ENCODE results near the gene ECI2. TPM values are rescaled to one million over a fixed set of nuclear protein-coding genes. Genes with fewer than 3 reads are reported as not detected.
A peak's percentile ranks its signal among the peaks of the same experiment; 100 is the strongest.

Gene ECI2
- total and polyA plus RNA-seq, 2 of the 13 experiments (the other 11 are each of a cell fraction or from before 2014, with no cell fraction given), result 78.5 to 228 TPM

GRCh38 chr6:4134841-4135664 is at the start of gene ECI2 (continued):
- TF ChIP-seq, protein P1, sequence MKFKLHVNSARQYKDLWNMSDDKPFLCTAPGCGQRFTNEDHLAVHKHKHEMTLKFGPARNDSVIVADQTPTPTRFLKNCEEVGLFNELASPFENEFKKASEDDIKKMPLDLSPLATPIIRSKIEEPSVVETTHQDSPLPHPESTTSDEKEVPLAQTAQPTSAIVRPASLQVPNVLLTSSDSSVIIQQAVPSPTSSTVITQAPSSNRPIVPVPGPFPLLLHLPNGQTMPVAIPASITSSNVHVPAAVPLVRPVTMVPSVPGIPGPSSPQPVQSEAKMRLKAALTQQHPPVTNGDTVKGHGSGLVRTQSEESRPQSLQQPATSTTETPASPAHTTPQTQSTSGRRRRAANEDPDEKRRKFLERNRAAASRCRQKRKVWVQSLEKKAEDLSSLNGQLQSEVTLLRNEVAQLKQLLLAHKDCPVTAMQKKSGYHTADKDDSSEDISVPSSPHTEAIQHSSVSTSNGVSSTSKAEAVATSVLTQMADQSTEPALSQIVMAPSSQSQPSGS (CRISPR knock-in tag; IDR thresholded peaks at IDR 0.05), result peak; percentile 46; the same call in 1 of the 2 replicates
- TF ChIP-seq ZNF281 (CRISPR knock-in tag; IDR thresholded peaks at IDR 0.05; ENCODE audit: borderline replicate concordance) (no peak), TSC22D2 (CRISPR knock-in tag; IDR thresholded peaks at IDR 0.05; ENCODE audit: borderline replicate concordance) (no peak), EZH2 (conservative IDR thresholded peaks at IDR 0.05; ENCODE audit: low read depth, low read length) (no peak), HDAC6 (IDR thresholded peaks at IDR 0.05; ENCODE audit: low read depth, low read length) (no peak), ZFP1 (CRISPR knock-in tag; IDR thresholded peaks at IDR 0.05) (0 out of 2 replicates have a peak, but pooled peaks have one; percentile 44), ZNF496 (CRISPR knock-in tag; IDR thresholded peaks at IDR 0.05; ENCODE audit: insufficient replicate concordance) (no peak), ZNF788 (CRISPR knock-in tag; IDR thresholded peaks at IDR 0.05; ENCODE audit: borderline replicate concordance) (peak; percentile 73; the same call in 1 of the 2 replicates), FOSL2 (CRISPR knock-in tag; IDR thresholded peaks at IDR 0.05) (peak; percentile 18; the same call in 1 of the 2 replicates), ZFY (CRISPR knock-in tag; IDR thresholded peaks at IDR 0.05) (peak; percentile 91), ZNF703 (CRISPR knock-in tag; IDR thresholded peaks at IDR 0.05; ENCODE audit: borderline replicate concordance) (peak; percentile 32; the same call in 1 of the 2 replicates), ZMYM2 (CRISPR knock-in tag; IDR thresholded peaks at IDR 0.05) (no peak), KDM1A (CRISPR knock-in tag; IDR thresholded peaks at IDR 0.05) (no peak), ZNF598 (CRISPR knock-in tag; IDR thresholded peaks at IDR 0.05; ENCODE audit: borderline replicate concordance) (peak; percentile 85; the same call in 1 of the 2 replicates), SMAD3 (CRISPR knock-in tag; IDR thresholded peaks at IDR 0.05) (no peak), ZNF546 (CRISPR knock-in tag; conservative IDR thresholded peaks at IDR 0.05) (no peak; the same call in 1 of the 2 replicates), ZNF543 (CRISPR knock-in tag; IDR thresholded peaks at IDR 0.05) (peak; percentile 76), ZNF235 (CRISPR knock-in tag; IDR thresholded peaks at IDR 0.05; ENCODE audit: borderline replicate concordance) (no peak), KMT2A (CRISPR knock-in tag; IDR thresholded peaks at IDR 0.05) (peak; percentile 70), IKZF4 (CRISPR knock-in tag; IDR thresholded peaks at IDR 0.05; ENCODE audit: borderline replicate concordance, low read depth, not compliant biosample characterization) (peak; percentile 42)
- TF ChIP-seq, protein P2, sequence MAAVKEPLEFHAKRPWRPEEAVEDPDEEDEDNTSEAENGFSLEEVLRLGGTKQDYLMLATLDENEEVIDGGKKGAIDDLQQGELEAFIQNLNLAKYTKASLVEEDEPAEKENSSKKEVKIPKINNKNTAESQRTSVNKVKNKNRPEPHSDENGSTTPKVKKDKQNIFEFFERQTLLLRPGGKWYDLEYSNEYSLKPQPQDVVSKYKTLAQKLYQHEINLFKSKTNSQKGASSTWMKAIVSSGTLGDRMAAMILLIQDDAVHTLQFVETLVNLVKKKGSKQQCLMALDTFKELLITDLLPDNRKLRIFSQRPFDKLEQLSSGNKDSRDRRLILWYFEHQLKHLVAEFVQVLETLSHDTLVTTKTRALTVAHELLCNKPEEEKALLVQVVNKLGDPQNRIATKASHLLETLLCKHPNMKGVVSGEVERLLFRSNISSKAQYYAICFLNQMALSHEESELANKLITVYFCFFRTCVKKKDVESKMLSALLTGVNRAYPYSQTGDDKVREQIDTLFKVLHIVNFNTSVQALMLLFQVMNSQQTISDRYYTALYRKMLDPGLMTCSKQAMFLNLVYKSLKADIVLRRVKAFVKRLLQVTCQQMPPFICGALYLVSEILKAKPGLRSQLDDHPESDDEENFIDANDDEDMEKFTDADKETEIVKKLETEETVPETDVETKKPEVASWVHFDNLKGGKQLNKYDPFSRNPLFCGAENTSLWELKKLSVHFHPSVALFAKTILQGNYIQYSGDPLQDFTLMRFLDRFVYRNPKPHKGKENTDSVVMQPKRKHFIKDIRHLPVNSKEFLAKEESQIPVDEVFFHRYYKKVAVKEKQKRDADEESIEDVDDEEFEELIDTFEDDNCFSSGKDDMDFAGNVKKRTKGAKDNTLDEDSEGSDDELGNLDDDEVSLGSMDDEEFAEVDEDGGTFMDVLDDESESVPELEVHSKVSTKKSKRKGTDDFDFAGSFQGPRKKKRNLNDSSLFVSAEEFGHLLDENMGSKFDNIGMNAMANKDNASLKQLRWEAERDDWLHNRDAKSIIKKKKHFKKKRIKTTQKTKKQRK (IDR thresholded peaks at IDR 0.05; ENCODE audit: low read length), result no peak
- TF ChIP-seq, protein P3, sequence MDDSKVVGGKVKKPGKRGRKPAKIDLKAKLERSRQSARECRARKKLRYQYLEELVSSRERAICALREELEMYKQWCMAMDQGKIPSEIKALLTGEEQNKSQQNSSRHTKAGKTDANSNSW (CRISPR knock-in tag; IDR thresholded peaks at IDR 0.05; ENCODE audit: borderline replicate concordance), result no peak; the same call in 1 of the 2 replicates

All from HepG2 (cell line).